Measurements from ENCODE around the gene PRSS35.

GRCh38 chr6:83490217-83490807 is 22.0 kb upstream of the PRSS35 start:
- no peak for TF ChIP-seq CTCF (IDR thresholded peaks at IDR 0.05)
- no peak for TF ChIP-seq EP300 (IDR thresholded peaks at IDR 0.05)
